Transverse colon (tissue), 4 donors: ENCODE measurements around the gene SLC17A7. TPM values are rescaled to one million over a fixed set of nuclear protein-coding genes. Genes with fewer than 3 reads are reported as not detected.

Experiments used
- DNase-seq: peaks from one replicate; pipeline ENCODE4 v3.0.0-alpha.2; 2019
- H3K27ac ChIP-seq, 4 donors: fragments of 200-600 bp; sonication (generic); 2 replicates each; pipeline ENCODE4 v1.5.1; 2016 to 2018; ENCODE audit warnings: inconsistent platforms in 4 of 4
- H3K27me3 ChIP-seq: fragments of 200-600 bp; sonication (generic); 2 replicates; pipeline ENCODE4 v1.5.1; 2017; ENCODE audit warnings: inconsistent platforms
- H3K36me3 ChIP-seq, 4 donors: fragments of 200-600 bp; sonication (generic); 2 replicates each; pipeline ENCODE4 v1.5.1; 2017 to 2019; ENCODE audit warnings: inconsistent platforms in 4 of 4
- H3K4me1 ChIP-seq, 4 donors: fragments of 200-600 bp; sonication (generic); 2 replicates each; pipeline ENCODE4 v1.5.1; 2017 to 2020; ENCODE audit warnings: inconsistent platforms in 4 of 4
- H3K4me3 ChIP-seq, 4 donors: fragments of 200-600 bp; sonication (generic); 1 replicate in 1 of 4; 2 replicates in 3 of 4; pipeline versions ENCODE4 v1.5.1 to v1.6.1; 2017 to 2019; ENCODE audit warnings: inconsistent platforms in 4 of 4
- H3K9me3 ChIP-seq, 2 donors: fragments of 200-600 bp; sonication (generic); 2 replicates each; pipeline ENCODE4 v1.5.1; 2017 to 2019; ENCODE audit warnings: inconsistent platforms in 2 of 2
- EP300 ChIP-seq: sonication (generic); formaldehyde crosslinking; IDR thresholded peaks from one replicate; pipeline ENCODE4 v1.6.1; 2017; ENCODE audit warnings: antibody characterized with exemption, low read depth
- POLR2A ChIP-seq: fragments of 450-650 bp; IDR thresholded peaks from one replicate; pipeline ENCODE4 v1.6.1; 2016; ENCODE audit warnings: antibody characterized with exemption, mild to moderate bottlenecking, moderate library complexity
- POLR2AphosphoS5 ChIP-seq, 3 donors: sonication (generic); formaldehyde crosslinking; IDR thresholded peaks; one replicate each; pipeline ENCODE4 v1.6.1; 2016; ENCODE audit warnings: antibody characterized with exemption in 3 of 3
- WGBS, 2 donors: methylation state at CpG; one replicate each; pipeline ENCODE4 v1.1.5; 2018; ENCODE audit warnings: low coverage in 1 of 2; 5-methylcytosine and 5-hydroxymethylcytosine counted together
- in situ Hi-C, 4 donors: fragments of 200-750 bp; cut with MboI; loops; one replicate each; pipeline versions ENCODE4 v1.15.0 to v1.15.1; 2017; ENCODE audit warnings: low sequenced_read_pairs in 3 of 4, low pct_ligation_motif_present in 1 of 4, low pct_unique_long_range_greater_than_20kb in 1 of 4
- intact Hi-C: fragments of 100-400 bp; cut with DNase I; formaldehyde crosslinking; loops from one replicate; pipeline ENCODE4 v1.15.1; 2023; ENCODE audit warnings: low total_unique reads
- total RNA-seq, 4 donors: library from RNA; depleted of rRNA; stranded (reverse); fragments of >200 nt; gene quantifications; one replicate each; pipeline ENCODE4 v1.1.0, GENCODE V29; 2016
- TF ChIP-seq, protein P1 (sequence below), 5 experiments: fragments of 200-600 bp in 3 of 5; fragments of 450-650 bp in 2 of 5; sonication (generic) in 3 of 5; IDR thresholded peaks; 1 replicate in 2 of 5; 2 replicates in 3 of 5; pipeline ENCODE4 v1.5.1; 2016 to 2017; ENCODE audit warnings: antibody characterized with exemption in 5 of 5, inconsistent platforms in 3 of 5, mild to moderate bottlenecking in 2 of 5, moderate library complexity in 1 of 5

Gene SLC17A7
- total RNA-seq, 4 donors from 2014 or later = 0.55 to 1.1 TPM; not detected in 2

DNA sequence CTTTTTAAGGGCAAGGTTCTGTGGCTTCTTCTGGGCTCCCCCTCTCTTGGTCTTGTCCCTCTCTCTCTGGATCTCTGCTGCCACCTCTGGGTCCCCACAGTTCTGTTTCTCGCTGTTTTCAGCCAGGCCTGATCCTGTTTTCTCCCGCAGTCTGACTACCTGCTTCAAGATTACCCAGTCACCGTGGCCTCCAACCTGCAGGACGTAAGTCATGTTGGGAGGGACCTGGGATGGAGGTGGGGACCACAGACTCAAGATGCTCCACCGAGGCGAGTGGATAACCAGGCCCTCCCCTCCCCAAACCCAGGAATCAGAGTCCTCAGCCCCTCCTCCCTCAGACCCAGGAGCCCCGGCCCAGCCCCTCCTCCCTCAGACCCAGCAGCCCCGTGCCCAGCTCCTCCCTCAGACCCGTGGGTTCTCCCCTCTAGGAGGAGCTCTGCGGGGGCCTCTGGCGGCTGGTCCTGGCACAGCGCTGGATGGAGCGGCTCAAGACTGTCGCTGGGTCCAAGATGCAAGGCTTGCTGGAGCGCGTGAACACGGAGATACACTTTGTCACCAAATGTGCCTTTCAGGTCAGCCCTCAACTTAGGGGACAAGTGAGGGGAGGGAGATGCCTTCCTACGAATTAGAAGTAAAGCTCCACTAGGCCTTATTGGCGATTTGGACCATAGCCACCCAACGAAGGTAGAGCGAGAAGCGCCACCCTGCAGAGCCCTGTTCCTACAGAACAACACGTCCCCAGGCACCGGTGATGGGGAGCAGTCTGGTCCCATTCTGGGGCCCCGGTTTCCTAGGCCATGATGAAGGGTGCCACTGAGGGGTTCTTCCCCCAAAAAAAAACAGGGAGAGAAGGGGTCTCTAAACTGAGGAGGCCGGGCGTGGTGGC is 34.9 kb upstream of the SLC17A7 start:
- no peaks in the 10 kb centered on the region for H3K9me3 ChIP-seq
- H3K27ac ChIP-seq = peak overlapping the region; percentile 39 to 89 (median 84)
- H3K4me1 ChIP-seq = peaks cover 5 to 21% (median 12%) of the 10 kb centered on the region in 4 donors
- DNase-seq = no peak
- H3K36me3 ChIP-seq = no peaks in the 10 kb centered on the region
- TF ChIP-seq, protein P1, sequence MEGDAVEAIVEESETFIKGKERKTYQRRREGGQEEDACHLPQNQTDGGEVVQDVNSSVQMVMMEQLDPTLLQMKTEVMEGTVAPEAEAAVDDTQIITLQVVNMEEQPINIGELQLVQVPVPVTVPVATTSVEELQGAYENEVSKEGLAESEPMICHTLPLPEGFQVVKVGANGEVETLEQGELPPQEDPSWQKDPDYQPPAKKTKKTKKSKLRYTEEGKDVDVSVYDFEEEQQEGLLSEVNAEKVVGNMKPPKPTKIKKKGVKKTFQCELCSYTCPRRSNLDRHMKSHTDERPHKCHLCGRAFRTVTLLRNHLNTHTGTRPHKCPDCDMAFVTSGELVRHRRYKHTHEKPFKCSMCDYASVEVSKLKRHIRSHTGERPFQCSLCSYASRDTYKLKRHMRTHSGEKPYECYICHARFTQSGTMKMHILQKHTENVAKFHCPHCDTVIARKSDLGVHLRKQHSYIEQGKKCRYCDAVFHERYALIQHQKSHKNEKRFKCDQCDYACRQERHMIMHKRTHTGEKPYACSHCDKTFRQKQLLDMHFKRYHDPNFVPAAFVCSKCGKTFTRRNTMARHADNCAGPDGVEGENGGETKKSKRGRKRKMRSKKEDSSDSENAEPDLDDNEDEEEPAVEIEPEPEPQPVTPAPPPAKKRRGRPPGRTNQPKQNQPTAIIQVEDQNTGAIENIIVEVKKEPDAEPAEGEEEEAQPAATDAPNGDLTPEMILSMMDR (IDR thresholded peaks at IDR 0.05) = peak; percentile 19 to 52 (median 23)
- TF ChIP-seq POLR2AphosphoS5 (IDR thresholded peaks at IDR 0.05) = no peak
- in situ Hi-C loops (loop anchor here in 1 of 4 donors (25.0 kb wide), 1 partner anchor 386 kb away; the partner anchor contains the start of genes PNKP and PTOV1), intact Hi-C loops (loop anchor here (10.0 kb wide), 1 partner anchor 209 kb away; the partner anchor contains the start of gene ADM5)
- no peak overlapping the region for H3K4me3 ChIP-seq
- 62 to 83% methylated on average over 1 to 26 of the region's 27 CpGs for WGBS, 2 donors
- no peaks in the 10 kb centered on the region for H3K27me3 ChIP-seq

DNA sequence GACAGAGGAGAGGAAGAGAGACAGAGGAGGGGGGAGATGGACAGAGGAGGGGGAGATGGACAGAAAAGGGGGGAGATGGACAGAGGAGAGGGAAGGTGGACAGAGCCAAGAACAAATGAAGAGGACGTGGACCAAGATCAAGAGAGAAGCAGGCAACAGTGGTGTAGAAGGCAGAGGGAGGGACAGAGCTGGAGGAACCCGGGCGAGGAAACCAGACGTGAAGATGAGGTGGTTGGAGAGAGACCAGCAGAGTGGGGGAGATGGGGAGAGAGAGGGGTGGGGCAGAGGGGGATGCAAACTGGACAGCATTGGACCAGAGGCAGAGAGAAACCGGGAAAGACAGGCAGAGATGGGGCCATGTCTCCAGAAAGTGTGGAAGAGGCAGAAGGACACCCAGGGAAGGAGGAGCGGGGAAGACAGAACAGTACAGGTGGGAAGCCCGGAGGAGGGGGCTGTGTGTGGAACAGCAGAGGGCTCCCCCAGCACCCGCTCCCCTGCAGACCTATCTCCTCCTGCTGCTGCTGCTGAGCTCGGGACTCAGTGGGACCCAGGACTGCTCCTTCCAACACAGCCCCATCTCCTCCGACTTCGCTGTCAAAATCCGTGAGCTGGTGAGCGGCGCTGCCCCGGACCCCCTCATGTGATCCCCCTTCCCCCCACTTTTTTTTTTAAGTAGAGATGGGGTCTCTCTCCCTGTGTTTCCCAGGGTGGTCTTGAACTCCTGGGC is 34.0 kb upstream of the SLC17A7 start:
- H3K9me3 ChIP-seq = no peaks in the 10 kb centered on the region
- WGBS, 2 donors = 23 to 63% methylated on average over 5 to 15 of the region's 15 CpGs
- peak overlapping the region in 1 of 4 donors; percentile 81 for H3K4me3 ChIP-seq
- in situ Hi-C loops (loop anchor here in 1 of 4 donors (25.0 kb wide), 1 partner anchor 387 kb away; the partner anchor contains the start of genes PNKP and PTOV1), intact Hi-C loops (loop anchor here (10.0 kb wide), 1 partner anchor 209 kb away; the partner anchor contains the start of gene ADM5)
- no peaks in the 10 kb centered on the region for H3K36me3 ChIP-seq
- H3K27ac ChIP-seq = peak overlapping the region; percentile 39 to 89 (median 84)
- H3K4me1 ChIP-seq = peaks cover 5 to 24% (median 12%) of the 10 kb centered on the region in 4 donors
- no peaks in the 10 kb centered on the region for H3K27me3 ChIP-seq
- TF ChIP-seq POLR2A (no peak), EP300 (no peak)
- TF ChIP-seq, protein P1 (IDR thresholded peaks at IDR 0.05) = no peak
- no peak for DNase-seq

DNA sequence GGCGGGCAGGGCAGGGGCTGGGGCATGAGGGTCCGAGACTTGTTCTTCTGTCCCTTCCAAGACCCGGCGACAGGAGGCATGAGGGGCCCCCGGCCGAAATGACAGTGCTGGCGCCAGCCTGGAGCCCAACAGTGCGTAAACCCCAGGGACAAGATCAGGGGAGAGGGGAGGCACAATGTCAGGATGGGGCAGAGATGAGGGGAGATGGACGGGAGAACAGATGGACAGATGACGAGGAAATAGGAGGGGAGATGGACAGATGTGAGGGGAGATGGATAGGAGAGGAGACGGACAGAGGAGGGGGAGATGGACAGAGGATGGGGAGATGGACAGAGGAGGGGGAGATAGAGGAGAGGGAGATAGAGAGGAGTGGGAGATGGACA is 33.2 kb upstream of the SLC17A7 start:
- TF ChIP-seq POLR2A (no peak), EP300 (no peak), POLR2AphosphoS5 (IDR thresholded peaks at IDR 0.05) (no peak)
- TF ChIP-seq, protein P1 (IDR thresholded peaks at IDR 0.05) = no peak
- peak overlapping the region; percentile 83 to 89 (median 86) for H3K27ac ChIP-seq
- H3K9me3 ChIP-seq = no peaks in the 10 kb centered on the region
- peaks cover 8 to 32% (median 13%) of the 10 kb centered on the region in 4 donors for H3K4me1 ChIP-seq
- H3K27me3 ChIP-seq = no peaks in the 10 kb centered on the region
- intact Hi-C loops (loop anchor here (10.0 kb wide), 1 partner anchor 210 kb away; the partner anchor contains the start of gene ADM5), in situ Hi-C loops (no loop called here)
- 9 to 20% methylated on average over 5 to 11 of the region's 11 CpGs for WGBS, 2 donors
- DNase-seq = no peak
- peak overlapping the region; percentile 68 to 81 (median 73) for H3K4me3 ChIP-seq
- H3K36me3 ChIP-seq = no peaks in the 10 kb centered on the region
